Natural killer cell (primary cell): ENCODE measurements around the gene DTX3. TPM values are rescaled to one million over a fixed set of nuclear protein-coding genes. Genes with fewer than 3 reads are reported as not detected.

ENCODE experiments used
- ATAC-seq, 3 donors: fragments of 150-1000 bp in 2 of 3; fragments of 200-7000 bp in 1 of 3; cut with Tn5 transposase; 1 replicate in 1 of 3; 2 replicates in 2 of 3; pipeline ENCODE4 v1.10.0; 2021; ENCODE audit warnings: mild to moderate bottlenecking in 2 of 3, moderate library complexity in 2 of 3
- DNase-seq, 2 donors: peaks; one replicate each; pipeline versions ENCODE4 v3.0.0 to v3.0.0-alpha.2; 2013 to 2021; ENCODE audit warnings: mixed read lengths in 1 of 2
- H3K27ac ChIP-seq: one replicate; pipeline ENCODE4 v1.5.1; 2013; ENCODE audit warnings: mild to moderate bottlenecking, low read length
- H3K27me3 ChIP-seq: one replicate; pipeline ENCODE4 v1.6.1; 2013; ENCODE audit warnings: low read length; ENCODE audit not compliant: control insufficient read depth, insufficient read depth
- H3K36me3 ChIP-seq: one replicate; pipeline ENCODE4 v1.6.1; 2013; ENCODE audit warnings: low read length; ENCODE audit not compliant: control insufficient read depth, insufficient read depth
- H3K4me1 ChIP-seq: one replicate; pipeline ENCODE4 v1.6.1; 2013; ENCODE audit warnings: low read length; ENCODE audit not compliant: control insufficient read depth, insufficient read depth
- H3K4me3 ChIP-seq: one replicate; pipeline ENCODE4 v1.5.1; 2013; ENCODE audit warnings: low read length
- H3K9me3 ChIP-seq: one replicate; pipeline ENCODE4 v1.6.1; 2013; ENCODE audit warnings: low read length; ENCODE audit not compliant: control insufficient read depth, insufficient read depth
- H3K27ac Mint-ChIP-seq, 2 donors: one replicate each; pipeline ENCODE4 v1.8.0; 2022; ENCODE audit warnings: mild to moderate bottlenecking in 2 of 2, mixed read lengths in 2 of 2, moderate library complexity in 1 of 2
- H3K27me3 Mint-ChIP-seq, 2 donors: one replicate each; pipeline ENCODE4 v1.8.0; 2022; ENCODE audit warnings: low read depth in 2 of 2, mixed read lengths in 2 of 2
- H3K36me3 Mint-ChIP-seq: one replicate; pipeline ENCODE4 v1.8.0; 2022; ENCODE audit warnings: mixed read lengths
- H3K4me1 Mint-ChIP-seq, 2 donors: one replicate each; pipeline ENCODE4 v1.8.0; 2022; ENCODE audit warnings: mixed read lengths in 2 of 2
- H3K4me3 Mint-ChIP-seq: one replicate; pipeline ENCODE4 v1.8.0; 2022; ENCODE audit warnings: mild to moderate bottlenecking, moderate library complexity, mixed read lengths
- H3K9me3 Mint-ChIP-seq, 2 donors: one replicate each; pipeline ENCODE4 v1.8.0; 2022; ENCODE audit warnings: mixed read lengths in 2 of 2
- WGBS: methylation state at CpG from one replicate; pipeline ENCODE4 v1.1.7; 2013; ENCODE audit warnings: missing lambda C conversion rate; ENCODE audit not compliant: insufficient coverage; 5-methylcytosine and 5-hydroxymethylcytosine counted together
- intact Hi-C: fragments of 100-400 bp; cut with micrococcal nuclease; formaldehyde crosslinking; loops from one replicate; pipeline ENCODE4 v1.14.2; 2022
- total RNA-seq, 4 donors: library from RNA; stranded (reverse); fragments of 120-200 nt in 1 of 4; gene quantifications; one replicate each; pipeline versions ENCODE4 v1.2.3 to v1.2.4, GENCODE V29; 2013 to 2022
- TF ChIP-seq, protein P1 (sequence below): fragments of 200-600 bp; IDR thresholded peaks from one replicate; pipeline ENCODE4 v1.8.0; 2022; ENCODE audit warnings: antibody characterized with exemption

The DTX3 gene
- total RNA-seq, 3 donors from 2014 or later (not counting 1 experiment from before 2014, with no cell fraction given): 65.1 to 81.1 (median 77.0) TPM

- H3K36me3 Mint-ChIP-seq: no peaks in the 10 kb centered on the region
- peak overlapping the region; percentile 54 for H3K4me3 ChIP-seq
- H3K36me3 ChIP-seq: peaks cover 4% of the 10 kb centered on the region
- no peaks in the 10 kb centered on the region for H3K9me3 Mint-ChIP-seq
- intact Hi-C loops: no loop called here
- H3K27me3 Mint-ChIP-seq: no peaks in the 10 kb centered on the region
- H3K27ac Mint-ChIP-seq: peak overlapping the region in 1 of 2 donors; percentile 2
- 4% methylated on average over 28 of the region's 29 CpGs for WGBS
- DNase-seq (peak in 1 of 2 donors; percentile 40), ATAC-seq (peak in 2 of 3 donors; percentile 30 to 31)
- peaks cover 11 to 22% of the 10 kb centered on the region in 2 donors for H3K4me1 Mint-ChIP-seq
- peaks cover 35% of the 10 kb centered on the region for H3K4me1 ChIP-seq
- H3K27me3 ChIP-seq: peaks cover 5% of the 10 kb centered on the region
- TF ChIP-seq, protein P1, sequence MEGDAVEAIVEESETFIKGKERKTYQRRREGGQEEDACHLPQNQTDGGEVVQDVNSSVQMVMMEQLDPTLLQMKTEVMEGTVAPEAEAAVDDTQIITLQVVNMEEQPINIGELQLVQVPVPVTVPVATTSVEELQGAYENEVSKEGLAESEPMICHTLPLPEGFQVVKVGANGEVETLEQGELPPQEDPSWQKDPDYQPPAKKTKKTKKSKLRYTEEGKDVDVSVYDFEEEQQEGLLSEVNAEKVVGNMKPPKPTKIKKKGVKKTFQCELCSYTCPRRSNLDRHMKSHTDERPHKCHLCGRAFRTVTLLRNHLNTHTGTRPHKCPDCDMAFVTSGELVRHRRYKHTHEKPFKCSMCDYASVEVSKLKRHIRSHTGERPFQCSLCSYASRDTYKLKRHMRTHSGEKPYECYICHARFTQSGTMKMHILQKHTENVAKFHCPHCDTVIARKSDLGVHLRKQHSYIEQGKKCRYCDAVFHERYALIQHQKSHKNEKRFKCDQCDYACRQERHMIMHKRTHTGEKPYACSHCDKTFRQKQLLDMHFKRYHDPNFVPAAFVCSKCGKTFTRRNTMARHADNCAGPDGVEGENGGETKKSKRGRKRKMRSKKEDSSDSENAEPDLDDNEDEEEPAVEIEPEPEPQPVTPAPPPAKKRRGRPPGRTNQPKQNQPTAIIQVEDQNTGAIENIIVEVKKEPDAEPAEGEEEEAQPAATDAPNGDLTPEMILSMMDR: no peak
- H3K4me3 Mint-ChIP-seq: peak overlapping the region; percentile 85
- H3K27ac ChIP-seq: no peak overlapping the region
- no peaks in the 10 kb centered on the region for H3K9me3 ChIP-seq
Observed at GRCh38 chr12:57610554-57611107, 6.0 kb downstream of the DTX3 start.

GRCh38 chr12:57611108-57611826, 6.6 kb downstream of the DTX3 start, which contains the start of gene ARHGEF25:
ARHGEF25 (plus strand) TSS chr12:57611435; CDS start chr12:57611895, 460 bp downstream.
- TF ChIP-seq, protein P1: no peak
- no peaks in the 10 kb centered on the region for H3K9me3 Mint-ChIP-seq
- Histone ChIP-seq H3K27ac (peak within 1 kb of the TSS; percentile 60), H3K9me3 (no peaks in the 10 kb centered on the region), H3K4me3 (peak within 1 kb of the TSS; percentile 54), H3K4me1 (peaks cover 34% of the 10 kb centered on the region), H3K36me3 (peaks cover 4% of the 10 kb centered on the region), H3K27me3 (peaks cover 5% of the 10 kb centered on the region)
- ATAC-seq (peak; percentile 56 to 84 (median 81)), DNase-seq (peak in 1 of 2 donors; percentile 63)
- peak within 1 kb of the TSS; percentile 85 for H3K4me3 Mint-ChIP-seq
- H3K4me1 Mint-ChIP-seq: peaks cover 6 to 17% of the 10 kb centered on the region in 2 donors
- intact Hi-C loops: no loop called here
- peaks cover 0 to 3% of the 10 kb centered on the region in 2 donors for H3K27me3 Mint-ChIP-seq
- no peaks in the 10 kb centered on the region for H3K36me3 Mint-ChIP-seq
- H3K27ac Mint-ChIP-seq: peak within 1 kb of the TSS in 1 of 2 donors; percentile 2
- under 1% methylated on average over 47 of the region's 55 CpGs for WGBS

- ATAC-seq: no peak
- no peak for DNase-seq
- H3K27me3 ChIP-seq: peaks cover 5% of the 10 kb centered on the region
- H3K4me3 ChIP-seq: no peak overlapping the region
- H3K36me3 ChIP-seq: peaks cover 4% of the 10 kb centered on the region
- Mint-ChIP-seq H3K9me3 (no peaks in the 10 kb centered on the region), H3K4me3 (peak overlapping the region; percentile 67), H3K36me3 (no peaks in the 10 kb centered on the region), H3K27me3 (peaks cover 0 to 3% of the 10 kb centered on the region in 2 donors), H3K27ac (no peak overlapping the region), H3K4me1 (peaks cover 6 to 17% of the 10 kb centered on the region in 2 donors)
- TF ChIP-seq, protein P1: no peak
- intact Hi-C loops: no loop called here
- no peak overlapping the region for H3K27ac ChIP-seq
- WGBS: 19% methylated on average over 21 of the region's 23 CpGs
- H3K9me3 ChIP-seq: no peaks in the 10 kb centered on the region
- peaks cover 34% of the 10 kb centered on the region for H3K4me1 ChIP-seq
Observed at GRCh38 chr12:57611827-57612710, 7.4 kb downstream of the DTX3 start.
